ENCODE data around the gene OR8A1.
"Not testable (repeated sequence)": the region's sequence is repeated elsewhere in the genome, so short reads cannot be mapped to it uniquely, and the experiment has no call there.

Gene OR8A1

GRCh38 chr11:124586238-124586860 lies 16.6 kb downstream of the OR8A1 start:
- DNase-seq = peak; percentile 18 to 83 (median 65)
- intact Hi-C loops (cut with DNase I) = loop anchor here (5.0 kb wide), 1 partner anchor 169 kb away; no protein-coding TSS in a partner anchor

DNA sequence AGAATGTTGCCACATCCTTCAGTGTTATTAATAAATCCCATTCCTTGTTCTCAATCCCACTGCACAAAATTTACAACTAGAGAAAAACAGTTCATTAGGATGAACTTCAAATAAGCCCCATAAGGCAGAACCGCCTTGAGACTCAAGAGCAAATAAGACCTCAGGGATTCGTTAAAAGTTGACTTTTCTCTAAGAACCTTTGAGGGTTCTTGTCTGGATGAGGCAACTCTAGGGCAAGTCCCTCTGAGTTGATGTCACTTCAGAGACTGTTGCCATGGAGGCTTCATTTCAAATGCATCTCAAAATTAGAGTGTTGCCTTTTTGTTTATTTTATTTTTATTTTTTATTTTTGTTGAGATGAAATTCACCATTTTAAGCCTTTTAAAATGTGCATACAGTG lies 21.6 kb downstream of the OR8A1 start:
- intact Hi-C loops (cut with DNase I) = no loop called here
- no peak for DNase-seq

GRCh38 chr11:124592627-124593026 lies 22.8 kb downstream of the OR8A1 start:
- peak in 23 of 42 donors; percentile 25 to 80 (median 47) for DNase-seq
- intact Hi-C loops (cut with DNase I) = no loop called here

GRCh38 chr11:124595302-124595701 lies 25.5 kb downstream of the OR8A1 start:
- no peak for DNase-seq
- intact Hi-C loops (cut with DNase I) = no loop called here

- intact Hi-C loops (cut with DNase I) = no loop called here
- peak in 12 of 42 donors; percentile 9 to 53 (median 26) for DNase-seq
Measured at GRCh38 chr11:124597626-124598025, 27.8 kb downstream of the OR8A1 start.

DNA sequence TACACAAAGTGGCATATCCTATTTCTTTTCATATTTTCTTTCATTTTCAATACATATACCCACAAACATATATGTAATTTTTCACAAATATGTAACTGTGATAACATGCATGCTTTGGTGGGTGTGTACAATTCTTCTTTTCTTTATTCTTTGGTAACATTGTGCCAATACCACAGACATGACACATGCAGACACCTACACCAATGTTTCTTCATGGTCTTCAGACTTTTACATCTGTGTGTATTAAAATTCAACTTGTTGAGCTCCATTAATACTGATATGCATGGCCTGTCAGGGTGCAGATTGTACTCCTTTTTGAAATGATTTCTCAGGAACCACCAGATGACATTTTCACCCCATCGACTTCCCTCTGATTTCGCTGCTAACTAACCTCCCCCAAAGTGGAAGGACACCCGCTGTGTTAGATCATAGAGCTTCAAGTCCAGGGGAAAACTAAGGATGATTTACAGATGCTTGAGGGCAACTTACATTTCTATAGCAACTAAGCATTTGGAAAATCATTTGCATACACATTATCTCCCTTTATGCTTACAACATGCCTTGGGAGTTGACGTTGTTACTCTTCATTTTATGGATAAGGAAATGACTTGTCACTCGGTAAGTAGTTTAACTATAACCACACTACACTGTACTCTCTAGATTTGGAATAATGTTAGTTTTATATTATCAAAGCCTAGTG lies 31.0 kb downstream of the OR8A1 start:
- intact Hi-C loops (cut with DNase I) = no loop called here
- DNase-seq = no peak

GRCh38 chr11:124602193-124602592 lies 32.4 kb downstream of the OR8A1 start:
- no peak for DNase-seq
- intact Hi-C loops (cut with DNase I) = no loop called here

DNA sequence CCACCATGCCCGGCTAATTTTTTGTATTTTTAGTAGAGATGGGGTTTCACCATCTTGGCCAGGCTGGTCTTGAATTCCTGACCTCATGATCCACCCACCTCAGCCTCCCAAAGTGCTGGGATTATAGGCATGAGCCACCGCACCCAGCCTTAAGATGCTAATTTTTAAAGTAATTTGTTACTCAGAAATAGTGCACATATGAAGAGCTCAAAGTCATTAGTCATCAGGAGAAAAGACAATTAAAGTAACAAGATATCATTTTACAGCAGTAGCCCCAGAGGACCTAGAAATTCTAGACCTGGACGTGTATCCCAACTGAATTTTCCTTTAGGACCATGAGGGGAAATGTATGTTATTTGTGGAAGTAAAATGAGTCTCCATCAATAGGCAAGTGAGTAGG lies 32.9 kb downstream of the OR8A1 start:
- intact Hi-C loops (cut with DNase I); DNase-seq: not testable (repeated sequence)

DNA sequence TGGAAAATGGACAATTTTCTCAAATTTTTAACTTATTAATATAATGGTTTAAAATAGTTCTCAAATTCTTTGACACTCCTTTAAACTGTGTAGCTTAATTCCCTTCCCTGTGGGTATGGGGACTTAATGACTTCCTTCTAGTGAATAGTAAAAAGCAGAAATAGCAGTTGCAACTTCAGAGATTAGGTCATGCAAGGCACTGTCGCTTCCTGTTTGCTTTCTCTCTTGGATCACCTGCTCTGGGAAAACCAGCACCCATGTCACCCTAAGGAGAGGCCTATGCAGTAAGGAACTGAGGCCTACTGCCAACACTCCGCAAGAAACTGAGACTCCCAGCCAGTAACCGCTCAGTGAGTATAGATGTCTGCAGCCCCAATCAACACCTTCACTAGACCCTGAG lies 35.9 kb downstream of the OR8A1 start:
- intact Hi-C loops (cut with DNase I) = no loop called here
- peak in 4 of 42 donors; percentile 12 to 26 (median 16) for DNase-seq

DNA sequence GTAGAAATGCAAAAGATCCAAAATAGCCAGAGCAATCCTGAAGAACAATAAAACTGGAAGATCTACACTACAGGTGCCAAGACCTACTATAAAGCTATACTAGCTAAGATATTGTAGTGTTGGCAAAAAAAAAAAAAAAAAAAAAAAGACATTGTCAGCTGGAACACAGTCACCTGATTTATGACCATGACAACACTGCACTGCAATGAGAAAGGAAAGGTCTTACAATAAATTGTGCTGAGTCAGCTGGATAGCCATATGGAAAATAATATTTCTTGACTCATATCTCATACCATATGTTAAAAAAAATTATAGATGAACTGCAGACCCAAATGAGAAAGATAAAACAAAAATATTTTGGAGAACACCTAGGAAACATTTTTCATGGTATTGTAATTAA lies 38.4 kb downstream of the OR8A1 start:
- intact Hi-C loops (cut with DNase I) = no loop called here

GRCh38 chr11:124610295-124610694 lies 40.5 kb downstream of the OR8A1 start:
- intact Hi-C loops (cut with DNase I) = no loop called here
- DNase-seq = no peak

More for the DNA sequence above, 38.4 kb downstream of the OR8A1 start:
- DNase-seq = no peak

- intact Hi-C loops (cut with DNase I) = no loop called here
Measured at GRCh38 chr11:124611064-124611463, 41.3 kb downstream of the OR8A1 start, which contains the start of gene PANX3. Gene PANX3, plus strand, starts transcription at chr11:124611428. Its CDS starts 129 bp downstream, at chr11:124611557.

DNA sequence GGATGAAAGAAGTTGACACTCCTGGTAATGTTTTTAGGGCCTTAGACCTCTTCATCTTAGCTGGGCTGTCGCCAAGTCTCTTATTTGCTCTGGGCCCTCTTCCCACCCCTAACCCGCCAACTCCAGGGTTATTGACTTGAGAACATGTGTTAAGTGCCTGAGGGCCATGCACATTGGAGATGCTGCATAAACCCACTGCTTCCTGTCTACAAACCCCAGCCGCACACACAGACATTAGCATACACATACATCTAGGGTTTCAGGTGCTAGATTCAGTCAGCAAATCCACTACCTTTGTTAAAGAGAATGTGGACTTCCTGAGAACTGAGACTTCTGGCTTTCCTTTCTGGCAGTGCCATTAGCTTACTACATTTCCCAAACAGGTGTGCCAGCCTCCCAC lies 42.2 kb downstream of the OR8A1 start:
- DNase-seq = no peak
- intact Hi-C loops (cut with DNase I) = no loop called here

More at GRCh38 chr11:124611064-124611463, 41.3 kb downstream of the OR8A1 start, which contains the start of gene PANX3:
- DNase-seq = no peak

DNA sequence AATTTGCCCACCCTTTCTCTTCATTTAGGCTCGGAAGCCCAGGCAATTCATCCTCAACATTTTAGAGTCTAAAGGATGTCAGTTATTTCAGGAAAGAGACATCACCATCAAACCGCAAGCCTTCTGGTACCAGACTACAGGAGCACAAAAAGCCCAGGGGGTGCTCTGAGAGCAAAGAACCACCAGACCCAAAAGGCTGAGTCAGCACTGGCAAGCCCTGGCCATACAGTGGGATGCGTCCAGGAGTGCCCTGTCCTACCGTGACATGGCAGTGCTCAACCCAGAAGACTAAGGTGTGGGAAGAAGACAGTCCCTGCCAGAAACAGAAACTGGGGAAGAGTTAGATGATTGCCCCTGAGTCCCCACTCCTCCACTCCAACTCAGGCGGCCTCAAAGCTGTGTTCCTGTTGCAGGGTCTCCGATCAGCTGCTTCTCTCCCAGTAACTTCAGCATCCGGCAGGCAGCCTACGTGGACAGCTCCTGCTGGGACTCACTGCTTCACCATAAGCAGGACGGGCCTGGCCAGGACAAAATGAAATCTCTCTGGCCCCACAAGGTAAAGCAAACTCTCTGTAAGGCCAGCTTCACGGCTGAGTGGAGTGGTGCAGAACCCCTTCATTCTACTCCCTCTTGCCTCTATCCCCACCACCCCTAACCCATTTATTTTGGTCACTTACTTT lies 42.9 kb downstream of the OR8A1 start:
- intact Hi-C loops (cut with DNase I) = no loop called here
- DNase-seq = no peak

DNA sequence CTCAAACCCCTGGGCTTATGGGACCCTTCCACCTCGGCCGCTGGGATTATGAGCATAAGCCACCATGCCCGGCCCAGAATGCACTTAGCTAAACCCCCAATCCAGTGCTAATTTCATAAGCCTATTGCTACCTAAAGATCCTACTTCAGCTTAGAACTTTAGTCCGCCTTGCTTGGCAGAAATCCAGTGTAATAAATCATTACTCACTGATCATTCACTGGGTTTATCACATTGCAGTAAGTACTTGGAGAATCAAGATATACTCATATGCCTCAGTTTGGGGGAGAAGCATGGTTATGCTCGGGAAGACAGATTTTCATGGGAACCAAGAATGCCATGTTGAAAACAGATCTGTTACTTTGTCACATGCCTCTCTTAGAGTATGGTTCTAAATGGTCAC lies 49.1 kb downstream of the OR8A1 start:
- intact Hi-C loops (cut with DNase I) = no loop called here
- DNase-seq = no peak

Measured in head of caudate nucleus (tissue), 42 donors.